Uterus (tissue), 2 donors: ENCODE results near the gene CD248.

Experiments
- CTCF ChIP-seq, 4 experiments: fragments of 200-600 bp in 2 of 4; fragments of 450-650 bp in 2 of 4; sonication (generic) in 2 of 4; IDR thresholded peaks; one replicate each; pipeline ENCODE4 v1.5.1; 2016 to 2019; ENCODE audit warnings: antibody characterized with exemption in 4 of 4, mild to moderate bottlenecking in 2 of 4, moderate library complexity in 1 of 4
- POLR2A ChIP-seq, 2 donors: fragments of 450-650 bp; IDR thresholded peaks; one replicate each; pipeline ENCODE4 v1.6.1; 2016; ENCODE audit warnings: antibody characterized with exemption in 2 of 2, mild to moderate bottlenecking in 1 of 2, moderate library complexity in 1 of 2

GRCh38 chr11:66315498-66315885 lies 1.4 kb downstream of the CD248 start:
- TF ChIP-seq CTCF (IDR thresholded peaks at IDR 0.05) (no peak), POLR2A (IDR thresholded peaks at IDR 0.05) (no peak)
